HG03025 (cell line): ENCODE data around the gene GTF3C4.

ENCODE experiments used
- ATAC-seq: cut with Tn5 transposase; IDR thresholded peaks from one replicate; pipeline ENCODE4 v1.9.1; 2021; ENCODE audit warnings: mild to moderate bottlenecking, moderate library complexity; ENCODE audit not compliant: unreplicated experiment, low FRiP score

The GTF3C4 gene

DNA sequence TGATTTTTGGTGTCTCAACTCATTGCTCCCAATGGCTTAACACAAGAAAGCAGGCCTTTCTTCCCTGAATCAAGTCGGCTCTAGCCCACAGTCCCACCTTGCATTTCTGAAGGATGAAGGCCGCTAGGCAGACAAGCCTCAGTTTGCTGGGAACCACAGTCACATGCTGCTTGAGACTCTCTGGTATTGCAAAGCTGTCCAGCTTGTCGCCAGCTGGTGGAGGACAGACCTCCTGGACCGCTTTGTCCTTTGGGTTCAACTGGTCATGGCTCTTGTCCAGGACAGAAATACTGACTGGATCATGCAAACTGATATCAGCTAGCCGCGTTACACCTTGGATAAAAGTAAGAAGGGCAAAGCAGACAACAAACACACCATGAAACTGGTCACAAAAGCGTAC is 23.5 kb upstream of the GTF3C4 start:
- no peak for ATAC-seq

DNA sequence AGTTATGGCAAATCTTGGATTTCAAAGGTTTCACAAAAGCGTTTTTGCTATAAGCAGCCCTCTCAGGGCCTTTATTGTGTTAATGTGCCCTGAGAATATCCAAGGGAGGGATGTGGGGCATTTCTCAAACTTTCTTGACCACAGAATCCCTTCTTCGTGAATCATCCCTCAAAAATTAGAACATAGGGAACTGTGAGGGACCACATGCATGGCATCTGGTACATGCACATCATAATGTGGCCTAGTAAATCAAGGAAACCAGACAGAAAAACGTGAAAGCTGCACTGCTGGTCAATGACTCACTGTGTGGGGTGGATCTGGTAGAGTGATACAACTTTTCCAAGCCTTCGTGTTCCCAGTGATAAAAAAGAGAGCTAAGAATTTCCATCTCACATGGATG is 22.9 kb upstream of the GTF3C4 start:
- no peak for ATAC-seq

DNA sequence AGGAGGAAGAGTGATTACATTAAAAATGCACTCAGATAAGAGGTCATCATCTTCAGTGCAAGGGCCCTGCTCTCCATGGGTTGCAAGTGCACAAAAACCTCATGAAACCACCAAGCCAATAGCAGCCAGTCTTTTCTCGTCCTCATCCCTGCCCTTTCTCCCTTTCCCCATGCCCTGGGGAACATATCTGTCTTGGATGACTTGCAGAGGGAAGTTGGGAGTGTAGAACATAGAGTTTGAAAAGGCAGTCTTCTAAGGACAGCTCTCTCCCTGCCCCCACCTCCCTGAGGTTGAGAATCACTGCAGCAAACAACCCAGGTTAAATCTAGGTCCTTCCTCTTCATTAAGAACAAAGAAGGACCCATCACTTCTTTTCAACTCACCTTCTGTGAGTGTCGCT is 22.5 kb upstream of the GTF3C4 start:
- no peak for ATAC-seq

DNA sequence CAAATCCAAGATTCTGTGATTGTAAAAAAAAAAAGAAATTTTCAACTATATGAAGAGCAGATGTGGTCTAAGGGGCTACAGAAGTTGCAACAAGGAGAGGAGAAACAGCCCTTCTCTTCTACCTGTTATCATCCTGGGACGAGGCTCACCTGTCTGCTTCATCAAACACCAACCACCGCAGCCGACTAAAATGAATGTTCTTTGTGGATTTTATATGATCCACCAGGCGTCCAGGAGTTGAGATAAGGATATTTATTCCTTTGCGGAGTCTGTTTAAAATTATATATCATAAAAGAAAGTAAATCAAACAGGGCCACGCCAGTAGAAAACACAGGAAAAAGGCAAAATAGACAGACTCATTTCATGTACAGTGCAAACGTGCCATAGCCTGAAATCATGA is 22.0 kb upstream of the GTF3C4 start:
- ATAC-seq = no peak

DNA sequence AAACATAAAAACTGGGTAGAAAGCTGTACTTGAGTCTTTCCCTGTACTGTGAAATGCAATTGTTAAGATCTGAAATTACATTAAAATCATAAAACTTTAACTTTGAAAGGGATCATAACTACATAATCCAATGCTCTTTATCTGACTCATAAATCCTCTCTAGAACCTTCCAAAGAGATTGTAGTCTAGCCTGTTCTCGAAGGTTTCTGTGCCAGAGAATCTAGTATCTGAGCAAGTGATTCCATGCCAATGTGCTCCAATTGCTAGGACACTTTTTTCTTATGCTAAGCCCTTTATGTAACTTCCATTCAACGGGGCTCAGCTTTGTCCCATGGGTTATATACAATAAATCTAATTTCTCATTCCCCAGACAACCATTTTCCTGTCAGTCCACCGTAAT is 21.6 kb upstream of the GTF3C4 start:
- no peak for ATAC-seq

DNA sequence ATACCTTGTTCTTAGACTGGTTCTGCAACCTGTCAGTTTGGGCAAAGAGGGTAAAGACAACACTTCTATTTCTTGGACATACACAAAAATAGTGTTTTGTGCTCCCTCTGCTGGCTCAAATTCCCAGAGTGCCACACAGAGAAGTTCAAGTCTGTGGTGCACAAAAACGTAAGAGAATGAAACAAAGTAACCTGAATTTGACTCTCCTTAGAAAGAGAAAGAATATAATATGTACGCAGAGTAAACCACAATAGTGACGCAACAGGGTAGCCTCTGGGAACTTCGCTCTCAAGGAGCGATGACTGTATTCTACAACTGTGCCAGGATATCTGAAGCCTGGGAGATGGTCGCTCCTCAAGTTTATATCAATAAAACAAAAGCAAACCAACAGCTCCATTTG is 19.0 kb upstream of the GTF3C4 start:
- no peak for ATAC-seq

DNA sequence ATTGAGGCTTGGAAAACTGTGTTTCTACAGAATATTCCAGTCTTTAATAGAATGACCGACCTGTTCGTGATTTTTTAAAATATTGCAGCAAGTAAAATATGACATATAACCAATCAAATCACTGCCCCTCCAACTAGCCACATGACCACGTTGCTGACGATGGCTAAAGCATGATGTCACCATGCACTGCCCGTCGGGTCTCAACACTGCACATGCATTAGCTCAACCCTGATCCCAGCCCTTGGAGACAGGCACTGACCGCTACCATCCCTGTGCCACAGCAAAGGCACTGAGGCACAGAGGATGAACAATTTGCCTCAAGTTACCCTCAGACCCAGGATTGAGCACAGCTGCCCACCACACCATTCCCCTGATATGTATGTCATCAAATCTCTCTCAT is 14.0 kb upstream of the GTF3C4 start:
- ATAC-seq = no peak

DNA sequence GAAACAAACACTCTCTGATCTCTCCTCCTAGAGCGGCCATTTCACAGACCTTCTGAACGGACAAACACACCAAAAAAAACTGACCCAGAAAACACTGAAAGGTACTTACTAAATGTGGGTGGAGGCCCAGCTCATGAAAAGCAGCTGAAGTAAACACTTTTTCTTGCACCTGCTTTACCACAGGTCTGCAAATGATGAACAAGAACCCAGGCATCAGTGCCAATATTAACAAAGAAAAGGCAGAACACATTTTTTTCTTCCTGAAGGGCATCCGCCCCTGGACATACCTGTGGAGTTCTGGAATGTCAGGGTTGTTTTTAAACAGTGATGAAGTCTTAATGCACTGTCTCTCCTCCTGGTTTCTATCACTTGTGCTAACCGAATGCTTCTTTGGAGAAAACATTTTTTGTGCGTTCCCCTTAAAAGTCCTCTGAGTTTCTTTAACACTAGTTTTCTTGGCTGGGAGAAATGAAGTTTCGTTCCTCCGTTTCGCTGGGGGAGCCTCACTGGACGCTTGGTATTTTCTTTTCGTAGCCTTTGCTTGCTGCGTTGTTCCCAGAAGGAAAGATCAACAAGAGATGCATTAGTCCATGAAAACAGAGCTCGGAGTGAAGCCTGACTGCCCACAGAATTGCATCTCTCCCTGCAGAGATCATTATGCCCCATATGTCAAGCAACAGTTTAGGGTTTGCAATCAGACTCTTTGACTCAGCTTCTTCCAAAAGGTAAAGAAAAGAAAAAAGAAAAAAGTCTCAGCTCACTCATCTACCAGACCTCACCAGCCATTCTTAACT is 7.9 kb upstream of the GTF3C4 start:
- ATAC-seq = no peak

DNA sequence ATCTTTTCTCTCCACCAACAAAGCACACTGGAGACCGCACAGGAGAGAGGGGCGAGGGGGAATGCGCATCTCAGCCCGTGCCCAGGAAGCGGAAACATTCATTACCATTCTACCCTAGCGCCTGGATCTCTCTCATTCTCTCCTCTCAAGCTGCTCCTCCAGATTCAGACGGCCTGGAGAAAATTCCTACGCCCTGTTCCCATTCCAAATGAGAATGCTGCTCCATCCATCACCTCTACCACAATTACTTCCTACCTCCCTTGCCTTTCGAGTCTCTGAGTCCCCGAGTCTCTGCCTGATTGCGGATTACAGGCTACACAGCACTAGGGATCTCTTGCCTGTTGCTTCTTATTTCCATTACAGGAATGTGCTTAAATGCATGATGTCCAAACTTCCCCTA is 7.1 kb upstream of the GTF3C4 start:
- no peak for ATAC-seq

DNA sequence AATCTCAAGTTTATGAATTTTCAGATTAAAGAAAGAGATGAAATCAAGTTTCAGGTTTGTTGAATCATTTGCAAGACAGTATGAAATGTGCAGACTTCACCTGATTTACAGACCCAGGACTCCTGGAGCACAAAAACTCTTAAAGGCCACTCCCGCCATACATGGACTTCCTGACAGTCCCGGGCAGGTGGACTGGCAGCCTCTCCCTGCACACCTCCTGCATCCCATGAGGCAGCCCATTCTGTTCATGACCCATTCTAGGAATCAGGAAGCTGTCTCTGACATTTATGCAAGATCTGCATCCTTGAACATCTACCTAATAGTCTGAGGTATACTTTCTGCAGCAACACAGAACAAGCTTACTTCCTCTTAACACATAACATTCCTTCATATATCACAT is 6.4 kb upstream of the GTF3C4 start:
- no peak for ATAC-seq

DNA sequence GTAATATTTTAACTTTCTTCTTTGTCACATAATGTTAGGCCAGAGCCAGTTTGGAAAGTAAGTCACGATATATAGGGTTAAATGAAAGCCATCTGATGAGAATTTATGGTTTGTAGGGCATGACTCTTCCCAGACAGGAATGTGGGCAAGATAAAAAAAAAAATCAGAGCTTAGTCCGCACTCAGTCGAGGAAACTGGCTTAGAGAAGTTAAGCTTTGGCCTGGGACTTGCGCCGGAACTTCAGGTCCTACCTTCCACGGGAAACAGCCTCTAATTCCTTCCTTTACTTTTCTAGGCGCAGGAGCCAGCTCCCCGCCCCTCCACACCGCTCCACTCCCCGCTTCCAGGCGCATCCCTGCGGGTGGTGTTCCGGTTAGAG is 956 bp upstream of the GTF3C4 start:
- ATAC-seq = no peak

DNA sequence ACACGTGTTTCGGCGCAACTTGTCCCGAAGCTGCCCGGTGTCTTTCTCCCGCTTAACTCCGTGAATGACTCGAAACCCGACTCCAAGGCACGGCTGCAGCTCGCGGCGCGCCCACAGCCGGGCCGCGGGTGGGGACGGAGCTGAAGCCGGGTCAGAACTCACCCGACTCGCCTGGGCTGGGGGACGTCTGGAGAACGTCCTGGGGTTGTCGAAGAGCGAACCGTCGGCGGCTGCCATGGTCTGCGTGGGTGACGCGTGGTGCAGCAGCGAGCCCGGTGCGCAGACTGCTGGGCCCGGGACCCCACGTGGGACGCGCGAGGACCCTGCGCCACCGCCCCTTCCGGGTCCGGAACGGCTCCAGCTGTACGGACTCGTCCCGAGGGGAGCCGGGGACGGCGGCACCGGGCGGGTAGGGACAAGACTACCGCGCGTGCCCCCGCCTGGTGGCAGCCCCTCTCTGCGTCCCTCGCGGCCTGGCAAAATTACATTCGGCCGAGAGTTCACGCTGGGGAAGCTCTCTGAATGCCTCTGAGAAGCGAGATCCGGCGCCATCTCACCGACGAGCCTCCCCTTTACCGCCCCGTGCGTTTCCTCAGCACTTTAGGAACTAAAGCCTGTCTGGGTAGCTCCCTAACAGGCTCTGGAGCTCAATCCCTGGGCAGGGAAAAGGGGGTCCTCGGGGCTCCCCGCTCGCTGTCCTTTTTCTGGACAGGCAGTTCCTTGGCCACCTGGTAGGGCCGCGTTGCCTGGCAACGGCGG is 387 bp upstream of the GTF3C4 start, which contains the start of gene DDX31:
Gene DDX31, minus strand, starts transcription at position 286 of the 759 bp plus-strand sequence. Its CDS starts 49 bp downstream, at position 237.
- ATAC-seq = peak; percentile 77

DNA sequence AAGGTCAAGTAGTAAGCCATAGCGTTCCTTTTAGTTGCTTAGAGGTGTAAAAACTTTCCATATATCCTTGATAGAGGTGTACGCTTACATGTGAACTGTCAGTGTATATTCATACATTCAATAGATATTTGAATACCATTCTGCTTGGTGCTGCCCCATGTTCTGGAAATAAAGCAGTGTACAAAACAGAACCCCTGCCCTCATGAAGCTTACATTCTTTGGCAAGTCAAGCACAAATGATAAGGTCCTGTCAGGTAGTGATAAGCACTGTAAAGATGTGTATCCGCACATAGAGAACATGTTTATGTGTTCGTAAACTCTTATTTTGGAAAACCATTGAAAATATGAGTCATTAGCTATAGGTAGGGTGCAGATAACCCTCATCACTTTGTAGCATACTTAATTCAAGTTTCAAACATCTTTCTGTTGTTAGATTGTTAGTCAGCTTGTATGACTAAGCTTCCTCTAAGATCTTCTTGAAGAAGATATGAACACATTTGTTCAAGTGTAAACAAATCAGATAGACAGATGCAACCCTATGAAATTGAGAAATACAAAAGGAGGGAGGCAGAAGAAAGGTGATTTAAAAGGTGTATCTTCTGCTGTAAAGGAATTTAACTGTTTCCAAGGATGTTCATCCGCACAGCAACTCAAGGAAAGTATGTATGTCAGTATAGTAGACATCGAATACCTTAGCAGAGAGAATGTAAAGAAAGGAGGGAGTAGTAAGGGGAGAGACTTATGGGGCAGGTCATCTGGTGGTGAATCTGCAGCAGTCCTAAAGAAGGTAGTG is 1.6 kb downstream of the GTF3C4 start:
- no peak for ATAC-seq

DNA sequence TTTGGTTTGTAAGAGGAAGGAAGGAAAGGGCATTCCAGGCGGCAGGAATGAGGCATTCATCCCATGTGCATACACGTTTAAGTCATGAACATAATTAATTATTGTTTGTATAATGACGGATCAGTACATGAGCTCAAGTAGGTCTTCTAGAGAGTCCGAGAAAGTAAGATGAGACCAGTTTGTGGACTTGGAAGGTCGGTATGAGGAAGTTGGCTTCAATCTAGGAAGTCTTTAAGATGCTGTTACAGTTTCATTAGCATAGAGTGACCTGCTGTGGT is 2.1 kb downstream of the GTF3C4 start:
- ATAC-seq = no peak

DNA sequence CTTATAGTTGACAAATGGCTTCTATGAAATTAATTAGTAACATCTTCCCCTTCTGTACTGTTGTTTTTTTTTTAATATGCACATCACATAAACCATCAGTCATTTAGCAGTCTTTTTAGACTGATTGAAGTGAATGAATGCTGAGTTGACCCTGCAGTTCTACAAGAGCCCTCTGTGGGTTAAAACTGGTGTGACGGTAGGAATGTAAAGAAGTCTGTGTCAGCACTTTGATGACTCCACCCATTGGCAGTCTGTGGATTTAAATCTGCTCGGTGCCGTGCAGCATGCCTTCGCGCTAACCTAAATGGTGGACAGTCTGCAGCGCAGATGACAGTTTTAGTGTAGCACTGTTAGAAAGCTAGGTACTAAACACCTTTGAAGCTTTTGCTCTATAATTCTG is 3.1 kb downstream of the GTF3C4 start:
- ATAC-seq = no peak

DNA sequence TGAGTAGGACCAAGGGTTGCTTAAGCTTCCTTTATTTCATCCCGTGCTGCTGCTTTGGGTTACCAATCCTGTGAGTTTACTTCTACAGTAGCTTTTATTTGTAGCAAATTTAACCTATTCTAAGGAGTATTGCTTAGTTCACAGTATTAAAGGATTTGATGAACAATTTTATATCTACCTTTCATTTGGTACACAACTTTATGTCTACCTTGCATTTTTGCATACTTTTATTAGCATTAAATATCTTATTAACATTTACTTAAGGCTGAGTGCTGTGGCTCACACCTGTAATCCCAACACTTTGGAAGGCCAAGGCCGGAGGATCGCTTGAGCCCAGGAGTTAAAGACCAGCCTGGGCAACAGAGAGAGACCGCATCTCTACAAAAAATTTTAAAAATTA is 4.2 kb downstream of the GTF3C4 start:
- ATAC-seq = no peak

DNA sequence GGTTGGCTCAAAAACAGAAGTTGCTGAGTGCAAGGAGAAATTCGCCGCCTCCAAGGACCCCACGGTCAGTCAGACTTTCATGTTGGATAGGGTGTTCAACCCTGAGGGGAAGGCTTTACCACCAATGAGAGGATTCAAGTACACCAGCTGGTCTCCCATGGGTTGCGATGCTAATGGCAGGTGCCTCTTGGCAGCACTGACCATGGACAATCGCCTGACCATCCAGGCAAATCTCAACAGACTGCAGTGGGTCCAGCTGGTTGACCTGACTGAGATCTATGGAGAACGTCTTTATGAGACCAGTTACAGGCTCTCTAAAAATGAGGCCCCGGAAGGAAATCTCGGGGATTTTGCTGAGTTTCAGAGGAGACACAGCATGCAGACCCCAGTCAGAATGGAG is 7.7 kb downstream of the GTF3C4 start:
- ATAC-seq = no peak

DNA sequence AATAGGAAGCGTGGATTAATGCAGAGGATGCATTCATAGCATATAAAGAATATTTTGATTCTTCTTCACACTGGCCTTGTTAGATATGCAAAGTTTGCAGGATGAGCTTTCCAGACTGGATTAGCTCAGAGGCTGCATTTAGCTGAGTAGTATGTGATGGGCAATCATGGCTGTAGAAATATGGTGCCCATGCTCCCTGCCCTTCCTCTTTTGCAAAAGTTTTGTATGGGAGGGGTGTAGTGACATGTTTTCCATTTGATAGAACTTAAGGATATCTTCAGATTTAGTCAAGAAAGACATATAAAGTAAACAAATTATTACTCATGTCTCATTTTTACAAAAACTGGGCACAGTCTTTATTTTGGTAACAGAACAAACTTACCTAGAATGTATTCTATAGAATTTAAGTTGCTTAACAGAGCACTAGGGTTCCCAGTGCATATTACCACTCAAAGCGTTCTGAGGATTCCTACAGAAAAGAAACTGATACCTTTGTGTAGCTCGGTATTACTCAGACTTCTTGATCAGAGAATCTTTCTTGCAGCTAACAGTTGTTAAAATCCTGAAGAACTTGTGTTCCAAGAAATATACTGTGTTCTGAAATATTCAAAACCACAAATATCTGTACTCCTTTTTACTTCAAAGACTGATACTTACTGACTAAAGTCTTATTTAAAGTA is 9.8 kb downstream of the GTF3C4 start:
- ATAC-seq = no peak

DNA sequence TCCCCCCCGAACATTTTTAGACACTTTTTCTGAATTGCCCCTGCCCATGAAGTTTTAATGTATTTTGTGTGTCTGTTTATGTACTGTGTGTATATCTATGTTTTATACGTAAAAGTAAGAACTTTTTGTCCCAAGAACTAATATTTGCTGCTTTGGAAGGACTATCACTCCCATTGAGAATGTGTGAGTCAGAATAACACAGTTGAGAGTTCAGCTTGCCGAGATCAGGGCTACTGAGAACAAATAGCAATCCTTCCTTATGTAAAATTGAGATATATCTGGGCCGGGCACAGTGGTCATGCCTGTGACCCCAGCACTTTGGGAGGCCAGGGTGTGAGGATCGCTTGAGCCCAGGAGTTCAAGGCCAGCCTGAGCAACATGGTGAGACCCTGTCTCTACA is 11.3 kb downstream of the GTF3C4 start:
- no peak for ATAC-seq

DNA sequence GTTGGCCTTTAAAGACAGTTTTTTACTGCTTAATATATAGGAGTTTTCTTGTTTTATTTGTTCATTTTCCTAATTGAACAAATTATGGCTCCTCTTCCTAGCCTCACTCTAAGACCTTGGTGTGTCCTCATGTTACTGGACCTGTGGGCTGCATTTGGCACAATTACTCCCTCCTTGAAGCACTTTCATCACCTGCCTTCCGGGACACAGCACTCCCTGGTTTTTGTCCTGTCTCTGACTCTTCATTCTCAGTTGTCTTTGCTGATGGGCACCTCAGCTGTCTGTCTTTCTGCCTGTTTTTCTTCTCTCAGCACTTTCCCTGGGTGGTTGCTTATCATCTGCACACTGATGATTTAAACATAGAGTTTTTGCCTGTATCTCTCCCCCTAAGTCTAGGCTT is 13.6 kb downstream of the GTF3C4 start:
- no peak for ATAC-seq

DNA sequence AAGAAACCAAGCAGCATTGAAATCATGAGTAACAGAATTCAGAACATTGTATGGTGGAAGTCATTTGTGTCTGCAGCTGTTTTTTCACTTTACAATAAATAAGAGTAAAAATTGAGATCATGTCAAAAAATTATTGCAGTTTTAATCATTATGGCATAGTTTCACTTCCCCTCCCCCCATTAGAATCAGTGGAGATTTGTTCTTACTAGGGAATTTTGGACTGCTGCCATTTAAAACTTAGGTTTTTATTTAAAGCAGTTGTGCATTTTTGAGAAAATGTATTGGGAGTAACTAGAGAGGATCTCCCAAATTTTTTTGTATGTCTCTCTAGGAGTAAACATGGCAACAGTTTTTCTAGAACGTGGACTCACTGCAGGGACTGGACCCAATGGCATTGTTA is 20.4 kb downstream of the GTF3C4 start:
- ATAC-seq = no peak
